Measurements from ENCODE around the gene GPRIN1.

Gene GPRIN1

GRCh38 chr5:176614805-176615478 is 5.0 kb upstream of the GPRIN1 start:
- Histone ChIP-seq H3K27me3 (ENCODE audit: insufficient read depth, low read depth) (no peaks in the 10 kb centered on the region; the same call in 1 of the 2 replicates), H3K27ac (no peak overlapping the region), H3K4me3 (IDR thresholded peaks at IDR 0.05; ENCODE audit: insufficient read depth, low read depth, low read length) (no peak overlapping the region), H3K4me1 (ENCODE audit: low read depth, poor library complexity, severe bottlenecking) (peaks cover 8% of the 10 kb centered on the region), H3K79me2 (ENCODE audit: insufficient read depth, low read depth) (no peaks in the 10 kb centered on the region), H2AFZ (ENCODE audit: low read depth) (no peak overlapping the region), H3K4me2 (no peak overlapping the region), H3K9ac (no peak overlapping the region), H4K20me1 (ENCODE audit: insufficient read depth) (no peaks in the 10 kb centered on the region), H3K36me3 (ENCODE audit: insufficient read depth) (no peaks in the 10 kb centered on the region)
- no peak for TF ChIP-seq CTCF (conservative IDR thresholded peaks at IDR 0.05; ENCODE audit: low read depth, low read length)

- no peak for TF ChIP-seq CTCF (conservative IDR thresholded peaks at IDR 0.05; ENCODE audit: low read depth, low read length)
- Histone ChIP-seq H2AFZ (ENCODE audit: low read depth) (no peak overlapping the region), H3K4me1 (ENCODE audit: low read depth, poor library complexity, severe bottlenecking) (peaks cover 18% of the 10 kb centered on the region), H3K4me2 (no peak overlapping the region), H3K4me3 (IDR thresholded peaks at IDR 0.05; ENCODE audit: insufficient read depth, low read depth, low read length) (no peak overlapping the region), H3K27me3 (ENCODE audit: insufficient read depth, low read depth) (no peaks in the 10 kb centered on the region; the same call in 1 of the 2 replicates), H4K20me1 (ENCODE audit: insufficient read depth) (no peaks in the 10 kb centered on the region), H3K27ac (no peak overlapping the region), H3K79me2 (ENCODE audit: insufficient read depth, low read depth) (no peaks in the 10 kb centered on the region), H3K9ac (no peak overlapping the region), H3K36me3 (ENCODE audit: insufficient read depth) (no peaks in the 10 kb centered on the region)
Measured at GRCh38 chr5:176612855-176613254, 2.9 kb upstream of the GPRIN1 start.

- no peaks in the 10 kb centered on the region for H4K20me1 ChIP-seq (ENCODE audit: insufficient read depth)
- no peak overlapping the region for H3K9ac ChIP-seq
- H2AFZ ChIP-seq (ENCODE audit: low read depth) = no peak overlapping the region
- H3K4me1 ChIP-seq (ENCODE audit: low read depth, poor library complexity, severe bottlenecking) = peaks cover 27% of the 10 kb centered on the region
- no peak overlapping the region for H3K27ac ChIP-seq
- H3K27me3 ChIP-seq (ENCODE audit: insufficient read depth, low read depth) = no peaks in the 10 kb centered on the region; the same call in 1 of the 2 replicates
- peaks cover 8% of the 10 kb centered on the region; the same call in 1 of the 2 replicates for H3K79me2 ChIP-seq (ENCODE audit: insufficient read depth, low read depth)
- H3K4me2 ChIP-seq = no peak overlapping the region
- no peak for TF ChIP-seq CTCF (conservative IDR thresholded peaks at IDR 0.05; ENCODE audit: low read depth, low read length)
- no peak overlapping the region for H3K4me3 ChIP-seq (IDR thresholded peaks at IDR 0.05; ENCODE audit: insufficient read depth, low read depth, low read length)
- no peaks in the 10 kb centered on the region for H3K36me3 ChIP-seq (ENCODE audit: insufficient read depth)
Measured at GRCh38 chr5:176612008-176612407, 2.1 kb upstream of the GPRIN1 start.

GRCh38 chr5:176611435-176611834 is 1.5 kb upstream of the GPRIN1 start:
- TF ChIP-seq CTCF (conservative IDR thresholded peaks at IDR 0.05; ENCODE audit: low read depth, low read length) = no peak
- Histone ChIP-seq H3K4me1 (ENCODE audit: low read depth, poor library complexity, severe bottlenecking) (peaks cover 33% of the 10 kb centered on the region), H4K20me1 (ENCODE audit: insufficient read depth) (no peaks in the 10 kb centered on the region), H3K9ac (no peak overlapping the region), H3K79me2 (ENCODE audit: insufficient read depth, low read depth) (peaks cover 9% of the 10 kb centered on the region; the same call in 1 of the 2 replicates), H3K27ac (no peak overlapping the region), H3K4me3 (IDR thresholded peaks at IDR 0.05; ENCODE audit: insufficient read depth, low read depth, low read length) (no peak overlapping the region), H2AFZ (ENCODE audit: low read depth) (no peak overlapping the region), H3K36me3 (ENCODE audit: insufficient read depth) (no peaks in the 10 kb centered on the region), H3K27me3 (ENCODE audit: insufficient read depth, low read depth) (no peaks in the 10 kb centered on the region; the same call in 1 of the 2 replicates), H3K4me2 (no peak overlapping the region)

All from KMS-11 (cell line).